OCI-LY7 (cell line): ENCODE data around the gene M1AP.

Source experiments
- CTCF ChIP-seq: fragments of 200-600 bp; sonication (generic); conservative IDR thresholded peaks from 2 replicates; pipeline ENCODE4 v1.5.1; 2014; ENCODE audit warnings: mild to moderate bottlenecking, antibody characterized with exemption, low read length, moderate library complexity, mixed read lengths
- EZH2phosphoT487 ChIP-seq: fragments of 200-600 bp; sonication (generic); IDR thresholded peaks from 2 replicates; pipeline ENCODE4 v1.6.1; 2018; ENCODE audit warnings: low read depth, borderline replicate concordance, mild to moderate bottlenecking, mixed run types, antibody characterized with exemption, low read length, moderate library complexity, mixed read lengths

GRCh38 chr2:74511104-74511989, 136.8 kb downstream of the M1AP start:
- TF ChIP-seq CTCF, result no peak
- TF ChIP-seq EZH2phosphoT487, result no peak
